CD1c-positive myeloid dendritic cell (primary cell): ENCODE results near the gene CSGALNACT2.

Experiments
- DNase-seq: peaks from one replicate; pipeline ENCODE4 v3.0.0-alpha.2; 2016; ENCODE audit errors: extremely low spot score

The CSGALNACT2 gene

GRCh38 chr10:43229208-43230061 lies 91.2 kb downstream of the CSGALNACT2 start:
- no peak for DNase-seq

- DNase-seq, result no peak
Measured at GRCh38 chr10:43230101-43230908, 92.1 kb downstream of the CSGALNACT2 start.

GRCh38 chr10:43230909-43231522 lies 92.8 kb downstream of the CSGALNACT2 start:
- no peak for DNase-seq

GRCh38 chr10:43231523-43232078 lies 93.4 kb downstream of the CSGALNACT2 start:
- no peak for DNase-seq

DNA sequence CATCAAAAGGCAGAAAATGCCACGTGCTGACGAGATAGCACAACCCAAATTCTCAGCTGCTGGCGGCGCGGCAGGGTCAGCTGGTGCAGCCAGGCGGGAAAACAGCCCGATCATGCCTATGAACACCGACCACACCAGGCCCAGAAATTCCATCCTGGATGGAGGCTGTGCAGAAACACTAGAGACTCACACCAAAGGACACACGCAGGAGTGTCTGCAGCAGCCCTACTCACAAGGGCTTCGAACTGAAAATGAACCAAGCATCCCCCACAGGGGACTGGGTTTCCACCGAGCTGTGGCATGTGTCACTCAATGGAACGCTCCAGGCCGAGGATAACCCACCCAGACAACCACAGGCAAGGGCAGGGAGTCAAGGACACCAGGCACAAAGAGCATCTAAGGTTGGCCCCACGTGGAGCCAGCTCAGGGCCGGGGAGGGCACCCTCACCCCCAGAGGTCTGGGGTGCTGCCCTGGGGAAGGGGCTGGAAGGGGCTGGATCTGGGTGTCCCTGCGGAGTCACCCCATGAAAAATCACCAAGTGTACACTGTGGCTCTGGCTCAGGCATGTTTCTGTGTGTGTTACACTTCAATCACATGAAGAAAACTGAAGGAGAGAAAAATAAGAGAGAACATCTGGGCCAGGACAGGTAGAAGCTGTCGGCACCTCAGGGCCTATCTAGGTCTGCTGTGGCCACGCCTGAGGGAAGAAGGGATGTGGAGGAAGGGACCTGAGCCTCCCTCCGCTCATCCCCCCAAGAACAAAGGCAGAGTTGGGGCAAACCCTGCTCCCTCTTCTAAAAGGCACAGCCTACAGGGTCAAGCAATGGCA lies 95.6 kb downstream of the CSGALNACT2 start:
- DNase-seq, result no peak

- no peak for DNase-seq
Measured at GRCh38 chr10:43234471-43235041, 96.3 kb downstream of the CSGALNACT2 start.
